Activated CD4-positive, alpha-beta T cell treated with anti-CD3 and anti-CD28 coated beads, Interleukin-2, amount 10 ng/mL, durations not matched to agents 24 days and 14 days (primary cell): ENCODE measurements around the gene ZNF71. TPM values are rescaled to one million over a fixed set of nuclear protein-coding genes. Genes with fewer than 3 reads are reported as not detected.
"Not testable (repeated sequence)": the region's sequence is repeated elsewhere in the genome, so short reads cannot be mapped to it uniquely, and the experiment has no call there.

Experiments used
- DNase-seq: peaks from one replicate; pipeline ENCODE4 v3.0.0; 2022
- H3K27ac Mint-ChIP-seq: one replicate; pipeline ENCODE4 v1.8.0; 2022; ENCODE audit warnings: mild to moderate bottlenecking, mixed read lengths
- H3K27me3 Mint-ChIP-seq: one replicate; pipeline ENCODE4 v1.8.0; 2022; ENCODE audit warnings: mixed read lengths
- H3K36me3 Mint-ChIP-seq: one replicate; pipeline ENCODE4 v1.8.0; 2022; ENCODE audit warnings: low read depth, mild to moderate bottlenecking, mixed read lengths
- H3K4me1 Mint-ChIP-seq: one replicate; pipeline ENCODE4 v1.8.0; 2021; ENCODE audit warnings: mixed read lengths
- H3K4me3 Mint-ChIP-seq: one replicate; pipeline ENCODE4 v1.8.0; 2022; ENCODE audit warnings: mild to moderate bottlenecking, moderate library complexity, mixed read lengths
- H3K9me3 Mint-ChIP-seq: one replicate; pipeline ENCODE4 v1.8.0; 2021; ENCODE audit warnings: mixed read lengths
- intact Hi-C: fragments of 100-400 bp; cut with micrococcal nuclease; formaldehyde crosslinking; loops from one replicate; pipeline ENCODE4 v1.15.1; 2023
- total RNA-seq: library from RNA; stranded (reverse); gene quantifications from 2 replicates; pipeline ENCODE4 v1.2.3, GENCODE V29; 2022

ZNF71 gene
- total RNA-seq, 1 donor from 2014 or later: 5.2 TPM

DNA sequence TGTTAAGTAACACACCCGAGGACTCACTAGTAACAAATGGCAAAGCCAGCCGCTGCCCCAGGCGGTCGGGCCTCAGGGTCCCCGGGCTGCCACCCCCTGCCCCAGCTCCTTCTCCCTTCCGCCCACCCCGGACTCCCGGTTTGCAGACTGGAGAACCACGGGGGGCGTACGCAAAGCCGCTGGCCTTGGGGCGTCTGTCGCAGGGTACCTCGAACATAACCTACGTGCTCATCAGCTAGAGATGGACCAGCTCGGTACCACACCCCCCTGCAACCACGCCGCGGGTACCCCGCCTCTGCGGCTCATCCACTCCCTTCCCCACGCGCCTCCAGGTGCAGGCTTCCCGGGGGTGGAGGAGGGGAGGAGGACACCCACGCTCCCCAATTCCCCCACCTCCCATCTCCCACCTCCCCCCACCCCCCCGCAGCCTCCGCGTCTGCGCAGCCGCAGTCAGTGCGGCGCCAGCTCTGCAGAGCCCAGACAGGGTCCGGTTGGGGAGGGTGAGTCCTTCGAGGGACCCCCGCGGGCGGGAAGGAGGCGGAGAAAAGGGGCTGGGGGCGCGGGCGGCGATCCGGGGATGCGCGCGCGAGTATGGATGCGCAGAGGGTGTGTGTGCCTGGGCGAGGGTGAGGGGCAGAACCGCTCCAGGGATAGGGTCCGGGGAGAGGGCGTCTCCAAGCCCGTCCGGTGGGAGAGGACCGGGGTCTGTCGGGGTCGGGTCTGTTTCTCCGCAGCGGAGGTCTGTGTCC is 47.8 kb downstream of the ZNF71 start, which contains the start of gene SMIM17:
SMIM17 (plus strand) TSS at position 449 of the 749 bp plus-strand sequence. CDS start 2,509 bp downstream, outside the sequence.
- intact Hi-C loops: no loop called here
- Mint-ChIP-seq H3K4me1 (no peaks in the 10 kb centered on the region), H3K27ac (no peak within 1 kb of the TSS), H3K27me3 (no peaks in the 10 kb centered on the region), H3K36me3 (peaks cover 8% of the 10 kb centered on the region), H3K9me3 (peaks cover 28% of the 10 kb centered on the region), H3K4me3 (no peak within 1 kb of the TSS)
- no peak for DNase-seq

DNA sequence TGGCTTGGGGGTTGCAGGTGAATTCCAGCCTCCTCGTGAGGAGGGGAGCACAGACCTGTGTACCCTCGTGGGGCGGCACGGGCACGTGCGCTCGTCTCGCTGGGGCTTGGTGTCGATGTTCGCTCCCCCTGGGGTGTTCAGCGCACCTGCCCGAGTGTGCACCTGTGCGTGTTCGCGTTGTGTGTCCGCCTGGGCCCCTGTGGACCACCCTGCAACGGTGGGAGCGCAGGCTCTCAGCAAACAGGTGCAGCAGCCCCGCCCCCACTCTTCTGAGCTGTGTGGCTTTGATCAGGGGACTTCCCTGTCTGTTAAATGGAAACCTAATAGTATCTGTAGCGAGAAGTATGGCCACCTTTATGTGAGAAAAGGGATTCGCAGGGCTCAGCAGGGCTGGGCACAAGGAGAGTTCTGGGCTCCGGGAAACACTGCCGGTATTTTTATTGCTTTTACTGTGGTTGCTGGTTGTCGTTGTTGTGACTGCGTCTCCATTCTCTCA is 48.4 kb downstream of the ZNF71 start:
- intact Hi-C loops: no loop called here
- no peaks in the 10 kb centered on the region for H3K27me3 Mint-ChIP-seq
- peaks cover 9% of the 10 kb centered on the region for H3K36me3 Mint-ChIP-seq
- H3K4me1 Mint-ChIP-seq: no peaks in the 10 kb centered on the region
- peaks cover 32% of the 10 kb centered on the region for H3K9me3 Mint-ChIP-seq
- no peak overlapping the region for H3K4me3 Mint-ChIP-seq
- H3K27ac Mint-ChIP-seq: no peak overlapping the region
- no peak for DNase-seq

DNA sequence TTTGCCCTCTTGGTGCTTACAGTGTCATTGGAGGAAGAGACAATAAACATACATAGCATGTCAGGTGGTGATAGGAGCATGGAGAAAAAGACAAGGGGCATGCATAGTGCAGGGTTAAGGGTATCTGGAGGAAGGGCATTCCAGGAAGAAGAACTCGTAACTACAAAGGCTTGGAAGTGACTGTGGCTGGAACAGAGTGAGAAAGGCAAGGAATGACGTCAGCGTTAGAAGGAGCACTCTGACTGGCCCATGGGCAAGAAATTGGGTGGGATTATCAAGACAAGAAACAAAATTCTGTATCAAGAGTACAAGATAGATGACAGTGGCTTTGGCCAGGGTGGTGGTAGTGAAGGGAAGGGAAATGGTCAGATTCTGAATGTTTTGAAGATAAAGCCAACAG is 59.0 kb downstream of the ZNF71 start:
- no peak overlapping the region for H3K27ac Mint-ChIP-seq
- peaks cover 32% of the 10 kb centered on the region for H3K9me3 Mint-ChIP-seq
- intact Hi-C loops: no loop called here
- no peak overlapping the region for H3K4me3 Mint-ChIP-seq
- no peaks in the 10 kb centered on the region for H3K27me3 Mint-ChIP-seq
- no peaks in the 10 kb centered on the region for H3K4me1 Mint-ChIP-seq
- H3K36me3 Mint-ChIP-seq: peaks cover 1% of the 10 kb centered on the region
- no peak for DNase-seq

DNA sequence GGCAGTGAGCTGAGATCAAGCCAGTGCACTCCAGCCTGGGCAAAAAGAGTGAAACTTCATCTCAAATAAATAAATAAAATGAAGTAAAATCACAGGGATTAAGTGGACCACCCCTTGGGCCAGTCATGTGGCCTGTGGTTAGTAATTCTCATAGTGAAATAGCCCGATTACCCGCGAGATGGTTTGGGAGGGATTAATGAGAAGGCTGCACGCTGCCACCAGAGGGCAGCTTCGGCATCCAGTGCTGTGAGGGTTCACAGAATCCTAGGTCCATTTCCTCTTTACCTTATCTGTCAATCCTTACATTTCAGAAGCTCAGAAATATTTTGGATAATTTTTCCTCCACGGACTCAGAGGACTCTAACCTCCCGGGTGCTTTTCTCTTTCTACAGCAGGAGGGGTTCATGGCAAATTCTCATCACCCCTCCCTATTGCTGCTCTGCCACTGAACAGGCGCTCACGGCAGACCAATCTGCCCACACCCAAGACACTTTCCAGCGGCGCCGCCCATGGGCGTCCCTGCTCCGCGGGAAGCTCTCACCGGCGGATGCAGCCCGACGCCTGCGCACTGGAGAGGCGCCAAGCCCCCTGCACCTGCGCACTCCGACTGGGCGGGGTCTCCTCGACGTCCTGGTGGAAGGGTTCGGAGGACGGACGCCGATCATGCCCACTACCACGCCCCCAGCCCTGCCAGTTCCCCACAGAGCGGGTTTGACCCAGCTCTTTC is 65.4 kb downstream of the ZNF71 start:
- intact Hi-C loops: no loop called here
- Mint-ChIP-seq H3K36me3 (no peaks in the 10 kb centered on the region), H3K4me3 (no peak overlapping the region), H3K4me1 (no peaks in the 10 kb centered on the region), H3K9me3 (peaks cover 16% of the 10 kb centered on the region), H3K27me3 (no peaks in the 10 kb centered on the region), H3K27ac (no peak overlapping the region)
- no peak for DNase-seq

DNA sequence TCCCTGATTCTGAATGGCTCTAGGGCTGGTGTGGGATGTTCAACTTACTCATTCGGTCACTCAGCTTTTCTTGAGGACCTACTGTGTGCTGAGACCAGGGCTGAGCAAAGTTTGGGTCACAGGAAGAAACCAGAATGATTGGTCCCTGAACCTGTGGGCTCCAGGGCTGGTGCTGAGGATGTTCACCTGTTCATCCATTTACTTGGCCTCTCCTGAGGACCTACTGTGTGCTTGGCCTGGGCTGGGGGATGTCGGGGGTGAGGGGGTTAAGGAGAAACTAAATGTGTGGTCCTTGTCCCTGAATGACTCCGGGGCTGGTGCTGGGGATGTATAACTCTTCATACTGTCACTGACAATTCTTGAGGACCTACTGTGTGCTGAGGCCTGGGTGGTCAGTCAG is 66.1 kb downstream of the ZNF71 start:
- Mint-ChIP-seq H3K9me3 (peaks cover 12% of the 10 kb centered on the region), H3K36me3 (no peaks in the 10 kb centered on the region)
- intact Hi-C loops: no loop called here

DNA sequence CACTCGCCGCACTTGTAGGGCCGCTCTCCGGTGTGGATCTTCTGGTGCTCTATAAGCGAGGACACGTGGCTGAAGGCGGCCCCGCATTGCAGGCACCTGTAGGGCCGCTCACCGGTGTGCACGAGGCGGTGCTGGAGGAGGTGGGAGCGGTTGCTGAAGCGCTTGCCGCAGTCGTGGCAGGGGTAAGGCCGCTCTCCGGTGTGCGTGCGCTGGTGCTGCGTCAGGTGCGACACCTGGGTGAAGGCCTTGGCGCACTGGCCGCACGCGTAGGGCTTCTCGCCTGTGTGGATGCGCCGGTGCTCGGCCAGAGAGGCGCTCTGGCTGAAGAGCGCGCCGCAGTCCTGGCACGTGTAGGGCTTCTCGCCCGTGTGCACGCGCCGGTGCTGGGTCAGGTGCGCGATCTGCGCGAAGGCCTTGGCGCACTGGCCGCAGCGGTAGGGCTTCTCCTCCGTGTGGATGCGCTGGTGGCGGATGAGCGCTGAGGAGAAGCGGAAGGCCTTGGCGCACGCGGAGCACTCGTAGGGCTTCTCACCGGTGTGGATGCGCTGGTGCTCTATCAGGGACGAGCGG is 68.9 kb downstream of the ZNF71 start:
- Mint-ChIP-seq H3K27ac (no peak overlapping the region), H3K4me3 (no peak overlapping the region), H3K9me3 (peaks cover 15% of the 10 kb centered on the region), H3K27me3 (no peaks in the 10 kb centered on the region), H3K4me1 (no peaks in the 10 kb centered on the region), H3K36me3 (no peaks in the 10 kb centered on the region)
- intact Hi-C loops: no loop called here
- no peak for DNase-seq

More for the DNA sequence above, 66.1 kb downstream of the ZNF71 start:
- DNase-seq: no peak
- Mint-ChIP-seq H3K27me3 (no peaks in the 10 kb centered on the region), H3K27ac (no peak overlapping the region), H3K4me1 (no peaks in the 10 kb centered on the region), H3K4me3 (no peak overlapping the region)

DNA sequence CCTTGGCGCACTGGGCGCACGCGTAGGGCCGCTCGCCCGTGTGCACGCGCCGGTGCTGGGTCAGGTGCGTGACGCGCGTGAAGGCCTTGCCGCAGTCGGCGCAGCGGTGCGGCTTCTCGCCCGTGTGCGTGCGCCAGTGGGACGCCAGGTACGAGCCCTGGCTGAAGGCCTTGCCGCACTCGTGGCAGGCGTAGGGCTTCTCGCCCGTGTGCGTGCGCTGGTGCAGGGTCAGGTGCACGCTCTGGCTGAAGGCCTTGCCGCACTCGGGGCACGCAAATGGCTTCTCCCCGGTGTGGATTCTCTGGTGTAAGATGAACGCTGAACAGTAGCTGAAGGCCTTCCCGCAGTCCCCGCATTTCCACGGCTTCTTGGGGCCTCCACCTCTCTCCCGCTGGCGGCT is 69.4 kb downstream of the ZNF71 start:
- no peak for DNase-seq
- Mint-ChIP-seq H3K9me3 (peaks cover 10% of the 10 kb centered on the region), H3K27me3 (no peaks in the 10 kb centered on the region), H3K4me3 (no peak overlapping the region), H3K4me1 (no peaks in the 10 kb centered on the region), H3K36me3 (no peaks in the 10 kb centered on the region), H3K27ac (no peak overlapping the region)
- intact Hi-C loops: no loop called here

DNA sequence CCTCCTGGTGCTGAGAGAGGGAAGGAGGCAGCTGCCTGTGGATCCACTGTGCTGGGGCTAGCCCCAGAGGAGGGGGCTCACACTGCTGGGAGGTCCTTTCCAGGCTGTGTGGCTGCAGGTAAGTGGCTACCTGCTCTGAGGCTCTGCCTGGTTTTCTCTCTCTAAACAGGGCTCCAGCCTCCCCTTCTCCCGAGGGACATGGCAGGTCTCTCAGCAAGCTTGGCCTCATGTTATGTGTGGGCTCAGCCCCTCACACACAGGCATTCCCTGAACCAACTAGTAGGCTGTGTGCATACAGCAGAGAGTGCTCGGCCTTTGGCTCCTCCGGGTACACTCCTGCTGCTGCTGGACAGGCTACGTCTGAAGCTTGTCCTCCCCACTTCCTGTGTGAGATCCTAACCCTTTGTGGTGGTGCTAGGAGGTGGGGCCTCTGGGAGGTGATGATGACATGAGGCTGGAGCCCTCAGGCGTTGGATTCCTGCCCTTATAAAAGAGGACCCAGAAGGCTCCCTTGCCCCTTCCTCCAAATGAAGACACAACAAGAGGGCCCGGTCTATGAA is 72.3 kb downstream of the ZNF71 start:
- H3K9me3 Mint-ChIP-seq: peaks cover 14% of the 10 kb centered on the region
- peaks cover 3% of the 10 kb centered on the region for H3K36me3 Mint-ChIP-seq
- intact Hi-C loops: no loop called here

DNA sequence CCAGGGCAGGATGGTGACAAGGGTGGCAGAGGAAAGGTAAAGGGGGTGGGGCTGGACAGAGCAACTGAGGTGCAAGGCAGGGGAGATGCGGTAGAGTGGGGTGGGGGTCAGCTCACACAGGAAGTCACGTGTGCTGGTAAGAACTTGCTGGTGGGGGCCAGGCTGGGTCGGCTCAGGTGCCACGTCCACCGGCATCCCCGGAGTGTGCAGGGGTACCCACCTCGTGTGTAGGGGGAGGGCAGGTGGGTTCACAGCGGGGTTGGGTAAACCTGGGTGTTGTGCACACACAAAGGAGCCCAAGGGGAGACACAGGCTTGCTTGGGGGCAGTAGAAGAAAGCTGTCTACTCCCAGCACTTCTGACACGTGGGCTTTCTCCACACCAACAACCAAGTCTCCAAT is 73.6 kb downstream of the ZNF71 start:
- H3K9me3 Mint-ChIP-seq: peaks cover 12% of the 10 kb centered on the region
- no peaks in the 10 kb centered on the region for H3K27me3 Mint-ChIP-seq
- H3K4me1 Mint-ChIP-seq: no peaks in the 10 kb centered on the region
- no peak for DNase-seq
- H3K4me3 Mint-ChIP-seq: no peak overlapping the region
- H3K27ac Mint-ChIP-seq: no peak overlapping the region
- peaks cover 3% of the 10 kb centered on the region for H3K36me3 Mint-ChIP-seq
- intact Hi-C loops: no loop called here

More for the DNA sequence above, 72.3 kb downstream of the ZNF71 start:
- Mint-ChIP-seq H3K27ac (no peak overlapping the region), H3K4me1 (no peaks in the 10 kb centered on the region), H3K27me3 (no peaks in the 10 kb centered on the region), H3K4me3 (no peak overlapping the region)
- DNase-seq: no peak

DNA sequence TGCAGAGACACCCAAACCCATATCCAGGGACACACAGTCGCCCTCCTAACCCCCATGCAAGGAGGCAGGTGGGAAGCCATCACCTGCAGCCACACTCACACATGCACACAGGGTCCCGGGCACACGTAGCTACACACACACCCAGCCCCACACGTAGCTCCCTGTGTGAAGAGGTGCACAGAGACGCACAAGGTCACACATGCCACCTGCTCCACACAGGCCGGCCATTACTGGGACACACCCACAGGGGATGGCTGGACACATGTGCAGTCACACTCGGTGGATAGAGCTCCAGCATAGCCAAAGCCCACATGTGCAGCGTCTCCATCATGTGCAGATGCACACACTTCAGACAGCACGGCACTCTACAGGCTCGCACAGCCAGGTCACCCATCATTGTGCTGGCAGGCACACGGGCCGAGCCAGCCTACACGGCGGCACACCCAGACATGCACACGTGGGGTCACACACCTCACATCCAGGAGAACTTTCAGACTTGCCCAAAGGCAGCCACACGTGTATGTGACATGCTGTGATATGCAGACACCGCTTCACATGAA is 75.4 kb downstream of the ZNF71 start:
- H3K4me1 Mint-ChIP-seq: no peaks in the 10 kb centered on the region
- H3K36me3 Mint-ChIP-seq: peaks cover 3% of the 10 kb centered on the region
- peaks cover 16% of the 10 kb centered on the region for H3K9me3 Mint-ChIP-seq
- H3K27ac Mint-ChIP-seq: no peak overlapping the region
- H3K27me3 Mint-ChIP-seq: no peaks in the 10 kb centered on the region
- peak overlapping the region; percentile 37 for H3K4me3 Mint-ChIP-seq
- no peak for DNase-seq
- intact Hi-C loops: no loop called here

DNA sequence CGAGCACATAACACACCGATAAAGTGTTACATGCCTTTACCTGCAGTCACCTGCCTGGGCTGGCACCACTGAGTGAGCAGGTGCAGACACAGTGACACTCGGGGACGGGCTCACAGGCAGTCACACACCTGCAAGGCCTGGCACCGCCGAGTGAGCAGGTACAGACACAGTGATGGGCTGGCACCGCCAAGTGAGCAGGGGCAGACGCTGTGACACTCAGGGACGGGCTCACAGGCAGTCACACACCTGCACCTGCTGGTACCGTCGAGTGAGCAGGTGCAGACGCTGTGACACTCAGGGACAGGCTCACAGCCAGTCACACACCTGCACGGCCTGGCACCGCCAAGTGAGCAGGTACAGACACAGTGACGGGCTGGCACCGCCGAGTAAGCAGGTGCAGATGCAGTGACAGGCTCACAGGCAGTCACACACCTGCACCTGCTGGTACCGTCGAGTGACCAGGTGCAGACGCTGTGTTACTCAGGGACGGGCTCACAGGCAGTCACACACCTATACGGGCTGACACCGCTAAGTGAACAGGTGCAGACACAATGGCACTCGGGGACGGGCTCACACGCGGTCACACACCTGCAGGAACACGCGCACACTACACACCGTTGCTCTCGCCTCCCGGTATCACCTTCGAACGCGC is 76.0 kb downstream of the ZNF71 start:
- no peak for DNase-seq
- Mint-ChIP-seq H3K36me3 (peaks cover 3% of the 10 kb centered on the region), H3K4me3 (peak overlapping the region; percentile 73), H3K4me1 (no peaks in the 10 kb centered on the region), H3K27ac (no peak overlapping the region), H3K27me3 (no peaks in the 10 kb centered on the region), H3K9me3 (peaks cover 16% of the 10 kb centered on the region)
- intact Hi-C loops: no loop called here

DNA sequence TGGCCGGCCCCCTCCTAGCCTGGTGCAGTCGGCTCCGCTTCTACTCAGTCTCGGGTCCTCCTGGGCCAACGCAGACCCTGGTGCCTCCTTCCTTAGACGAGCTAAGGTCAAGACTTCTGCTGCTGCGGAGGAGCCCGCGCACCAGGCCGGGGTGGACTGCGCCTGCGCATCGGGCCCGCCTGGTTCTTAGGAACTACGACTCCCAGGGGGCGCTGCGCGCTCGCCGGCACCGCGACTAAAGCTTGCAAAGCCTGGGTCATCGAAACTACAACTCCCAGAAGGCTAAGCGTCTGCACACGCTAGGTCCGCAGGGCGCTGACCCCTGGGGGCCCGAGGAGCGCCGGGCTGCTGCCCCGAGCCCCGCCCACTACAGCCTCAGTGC is 76.5 kb downstream of the ZNF71 start, which contains the start of gene ZNF835:
ZNF835 (minus strand) TSS at position 145 of the 382 bp plus-strand sequence. CDS start 6,559 bp downstream, outside the sequence.
- H3K9me3 Mint-ChIP-seq: peaks cover 16% of the 10 kb centered on the region
- H3K4me1 Mint-ChIP-seq: no peaks in the 10 kb centered on the region
- intact Hi-C loops: no loop called here
- H3K36me3 Mint-ChIP-seq: peaks cover 3% of the 10 kb centered on the region
- no peaks in the 10 kb centered on the region for H3K27me3 Mint-ChIP-seq
- DNase-seq: peak; percentile 82
- peak within 1 kb of the TSS; percentile 73 for H3K4me3 Mint-ChIP-seq
- H3K27ac Mint-ChIP-seq: no peak within 1 kb of the TSS

DNA sequence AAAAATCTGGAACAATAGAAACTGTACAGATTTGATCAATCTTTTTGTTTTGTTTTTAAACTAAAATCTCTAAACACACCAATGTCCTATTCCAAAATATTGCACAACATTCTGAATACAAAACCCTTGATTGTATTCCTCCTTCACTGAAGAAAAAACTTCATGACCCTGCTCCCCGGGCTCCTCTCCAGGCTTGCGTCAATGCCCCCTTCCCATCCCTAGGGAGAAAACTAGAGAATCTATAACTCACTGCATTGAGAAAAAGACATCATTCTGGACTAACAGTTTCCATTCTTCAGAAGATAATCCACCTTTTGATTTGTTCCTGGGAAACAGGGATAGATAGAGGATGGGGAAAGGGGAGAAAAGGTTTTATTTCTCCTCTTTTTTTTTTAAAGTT is 77.5 kb downstream of the ZNF71 start:
- DNase-seq, intact Hi-C loops, H3K27ac Mint-ChIP-seq, H3K4me3 Mint-ChIP-seq, H3K36me3 Mint-ChIP-seq, H3K4me1 Mint-ChIP-seq, H3K27me3 Mint-ChIP-seq: not testable (repeated sequence)
- H3K9me3 Mint-ChIP-seq: peaks cover 16% of the 10 kb centered on the region
